Left ventricle myocardium inferior (tissue), 1 donor: ENCODE results near the gene PDCD5. TPM values are rescaled to one million over a fixed set of nuclear protein-coding genes. Genes with fewer than 3 reads are reported as not detected.

Source experiments
- DNase-seq: peaks from one replicate; pipeline ENCODE4 v3.0.0-alpha.2; 2020
- H3K27ac ChIP-seq: fragments of 200-600 bp; replicated peaks from 2 replicates; pipeline ENCODE4 v1.8.0; 2021
- H3K27me3 ChIP-seq: fragments of 200-600 bp; 2 replicates; pipeline ENCODE4 v1.8.0; 2021; ENCODE audit warnings: low read depth
- H3K36me3 ChIP-seq: fragments of 200-600 bp; 2 replicates; pipeline ENCODE4 v1.8.0; 2021
- H3K4me1 ChIP-seq: fragments of 200-600 bp; 2 replicates; pipeline ENCODE4 v1.8.0; 2021
- H3K4me3 ChIP-seq: fragments of 200-600 bp; 2 replicates; pipeline ENCODE4 v1.8.0; 2021; ENCODE audit warnings: mild to moderate bottlenecking, moderate library complexity
- H3K9me3 ChIP-seq: fragments of 200-600 bp; replicated peaks from 2 replicates; pipeline ENCODE4 v1.8.0; 2021
- CTCF ChIP-seq: fragments of 200-600 bp; IDR thresholded peaks from 2 replicates; pipeline ENCODE4 v1.8.0; 2021; ENCODE audit warnings: antibody characterized with exemption, mild to moderate bottlenecking, borderline replicate concordance
- intact Hi-C: fragments of 100-400 bp; cut with micrococcal nuclease; formaldehyde crosslinking; loops from one replicate; pipeline ENCODE4 v1.11.0; 2022
- total RNA-seq: library from RNA; stranded (reverse); fragmentation: NEBNext Ultra II Directional; extraction: Animal tissue kit (Norgen Biotek cat#: 25700); gene quantifications from one replicate; pipeline ENCODE4 v1.2.1, GENCODE V29; 2021
- donor health status: DM: no; HTN: yes; CAD: no; lungs with severe emphysema.

PDCD5 gene
- total RNA-seq, 1 donor from 2014 or later: 110 TPM

- Histone ChIP-seq H3K27me3 (peaks cover 32% of the 10 kb centered on the region), H3K9me3 (no peaks in the 10 kb centered on the region), H3K4me3 (no peak overlapping the region), H3K4me1 (no peaks in the 10 kb centered on the region), H3K36me3 (no peaks in the 10 kb centered on the region), H3K27ac (no peak overlapping the region)
- no peak for DNase-seq
- TF ChIP-seq CTCF: no peak
- intact Hi-C loops: no loop called here
These were observed 38.4 kb upstream of the PDCD5 start for GRCh38 chr19:32542477-32543108.

GRCh38 chr19:32543115-32543900 is 37.7 kb upstream of the PDCD5 start:
- DNase-seq: no peak
- intact Hi-C loops: no loop called here
- no peaks in the 10 kb centered on the region for H3K36me3 ChIP-seq
- no peaks in the 10 kb centered on the region for H3K4me1 ChIP-seq
- TF ChIP-seq CTCF: no peak
- H3K9me3 ChIP-seq: no peaks in the 10 kb centered on the region
- H3K27ac ChIP-seq: no peak overlapping the region
- H3K27me3 ChIP-seq: peaks cover 29% of the 10 kb centered on the region
- H3K4me3 ChIP-seq: no peak overlapping the region

GRCh38 chr19:32544917-32545316 is 36.1 kb upstream of the PDCD5 start:
- no peaks in the 10 kb centered on the region for H3K36me3 ChIP-seq
- no peaks in the 10 kb centered on the region for H3K4me1 ChIP-seq
- no peak overlapping the region for H3K27ac ChIP-seq
- DNase-seq: no peak
- intact Hi-C loops: no loop called here
- no peak for TF ChIP-seq CTCF
- H3K27me3 ChIP-seq: peaks cover 26% of the 10 kb centered on the region
- H3K9me3 ChIP-seq: no peaks in the 10 kb centered on the region
- no peak overlapping the region for H3K4me3 ChIP-seq

- no peak for TF ChIP-seq CTCF
- no peak overlapping the region for H3K4me3 ChIP-seq
- H3K27ac ChIP-seq: no peak overlapping the region
- no peaks in the 10 kb centered on the region for H3K4me1 ChIP-seq
- H3K9me3 ChIP-seq: no peaks in the 10 kb centered on the region
- peaks cover 16% of the 10 kb centered on the region for H3K27me3 ChIP-seq
- H3K36me3 ChIP-seq: no peaks in the 10 kb centered on the region
- DNase-seq: no peak
- intact Hi-C loops: no loop called here
These were observed 30.3 kb upstream of the PDCD5 start for GRCh38 chr19:32550666-32551065.

DNA sequence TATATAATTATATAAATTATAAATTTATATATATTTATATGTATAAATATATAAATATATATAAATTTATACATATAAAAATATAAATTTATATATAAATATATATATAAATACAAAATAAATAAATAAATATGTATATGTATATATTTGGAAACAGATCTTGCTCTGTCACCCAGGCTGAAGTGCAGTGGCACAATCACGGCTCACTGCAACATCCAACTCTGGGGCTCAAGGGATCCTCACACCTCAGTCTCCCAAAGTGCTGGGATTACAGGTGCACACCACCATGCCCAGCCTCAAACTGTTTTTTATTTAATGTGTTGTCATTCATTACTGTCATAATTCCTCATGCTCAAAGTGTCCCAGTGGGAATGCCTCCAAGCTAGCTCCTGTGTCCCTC is 25.2 kb upstream of the PDCD5 start:
- no peaks in the 10 kb centered on the region for H3K4me1 ChIP-seq
- H3K9me3 ChIP-seq: no peaks in the 10 kb centered on the region
- no peaks in the 10 kb centered on the region for H3K36me3 ChIP-seq
- H3K4me3 ChIP-seq: no peak overlapping the region
- no peak overlapping the region for H3K27ac ChIP-seq
- DNase-seq: no peak
- intact Hi-C loops: no loop called here
- no peak for TF ChIP-seq CTCF
- peaks cover 35% of the 10 kb centered on the region for H3K27me3 ChIP-seq
